Activated CD8-positive, alpha-beta memory T cell treated with anti-CD3 and anti-CD28 coated beads, Interleukin-2, amount 50 U/mL, for 4 hours (primary cell): ENCODE measurements around the gene PAQR5.
A peak's percentile ranks its signal among the peaks of the same experiment; 100 is the strongest.

Experiments
- DNase-seq: peaks from one replicate; pipeline ENCODE4 v3.0.0-alpha.2; 2020

PAQR5 gene

DNA sequence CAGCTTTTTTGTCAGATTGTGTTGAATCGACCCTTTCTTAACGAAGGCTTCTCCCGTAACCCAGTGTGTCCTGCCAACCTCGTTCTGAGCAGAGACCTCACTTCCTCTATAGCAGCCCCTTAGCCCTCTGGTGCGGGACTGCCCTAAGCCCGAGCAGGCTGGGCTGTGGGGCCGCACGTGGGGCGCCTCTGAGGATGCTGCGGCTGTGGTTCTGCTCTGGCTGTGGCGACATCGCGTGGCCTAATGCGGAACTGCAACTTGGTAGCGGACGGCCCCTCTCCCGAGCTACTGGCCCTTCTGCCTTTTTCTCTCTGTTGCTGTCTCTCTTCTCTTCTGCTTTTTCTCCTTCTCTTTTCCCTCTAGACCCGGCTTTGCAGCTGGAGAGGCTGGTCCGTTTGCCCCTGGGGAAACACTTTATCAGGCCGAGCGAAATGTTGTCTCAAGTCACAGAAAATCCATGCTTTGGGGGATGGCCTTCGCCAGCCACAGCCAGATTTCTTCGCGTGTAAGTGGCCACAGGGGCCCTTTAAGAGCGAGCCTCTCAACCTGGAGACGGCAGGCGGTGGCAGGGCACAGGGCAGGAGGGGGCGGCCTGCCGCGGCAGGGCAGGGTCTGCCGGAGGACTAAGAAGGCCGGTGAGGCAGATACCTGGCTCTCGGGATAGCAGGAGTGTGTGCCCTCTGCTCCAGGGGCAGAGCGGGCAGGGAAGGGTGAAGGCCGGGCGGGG lies 96.0 kb downstream of the PAQR5 start:
- peak; percentile 87 for DNase-seq

DNA sequence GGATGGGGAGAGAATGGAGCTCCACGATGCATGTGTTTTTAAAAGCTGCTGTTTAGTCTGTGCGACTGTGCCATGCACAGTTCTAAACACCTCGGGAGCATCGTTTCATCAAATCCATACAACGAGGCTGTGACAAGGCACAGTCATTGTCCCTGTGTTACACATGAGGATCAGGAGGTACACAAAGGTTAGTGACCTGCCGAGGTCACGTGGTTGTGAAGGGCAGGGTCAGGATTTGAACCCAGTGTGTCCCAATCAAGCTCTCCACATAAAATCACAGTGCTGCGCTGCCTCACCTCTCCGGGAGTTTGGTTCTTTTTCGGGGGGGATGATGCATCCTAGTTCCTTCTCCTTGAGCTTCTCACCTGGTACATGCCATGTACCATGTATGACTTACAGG lies 96.7 kb downstream of the PAQR5 start:
- DNase-seq: no peak

DNA sequence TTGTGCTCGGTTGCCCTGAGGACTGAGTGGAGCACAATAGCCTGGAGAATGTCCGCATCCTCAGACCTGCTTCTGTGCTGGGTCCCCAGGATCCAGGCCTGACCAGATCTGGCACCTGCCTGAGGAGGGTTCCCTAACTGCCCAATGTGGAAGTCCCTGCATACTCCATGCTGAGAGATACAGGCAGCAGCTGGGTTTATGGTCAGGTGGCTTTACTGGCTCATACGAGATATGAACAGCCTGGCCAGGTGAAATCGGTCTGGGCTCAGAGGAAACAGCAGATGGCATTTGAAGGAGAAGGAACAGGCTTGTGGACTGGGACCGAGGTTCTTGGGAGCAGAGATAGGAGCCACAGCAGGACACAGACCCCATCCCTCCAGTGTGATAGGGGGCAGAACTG lies 97.3 kb downstream of the PAQR5 start:
- no peak for DNase-seq

DNA sequence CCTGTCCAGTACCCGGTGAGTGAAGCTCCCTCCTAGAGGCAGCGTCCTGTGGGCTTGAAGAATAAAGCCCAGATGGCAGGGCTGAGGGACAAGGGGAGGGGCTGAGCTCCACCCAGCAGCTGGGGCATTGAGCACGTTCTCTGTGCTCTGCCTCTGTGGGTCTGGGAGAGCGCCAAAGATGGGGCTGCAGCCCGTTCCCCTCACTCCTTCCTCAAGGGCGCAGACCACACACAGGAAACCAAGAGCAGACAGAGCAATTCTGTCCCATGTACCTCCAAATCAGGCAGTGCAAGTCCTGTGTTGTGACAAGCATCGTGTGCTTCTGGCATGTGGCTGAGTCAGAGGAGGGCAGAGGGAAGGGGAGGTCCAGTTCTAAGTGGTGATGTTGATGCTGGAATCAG lies 99.8 kb downstream of the PAQR5 start:
- DNase-seq: no peak

DNA sequence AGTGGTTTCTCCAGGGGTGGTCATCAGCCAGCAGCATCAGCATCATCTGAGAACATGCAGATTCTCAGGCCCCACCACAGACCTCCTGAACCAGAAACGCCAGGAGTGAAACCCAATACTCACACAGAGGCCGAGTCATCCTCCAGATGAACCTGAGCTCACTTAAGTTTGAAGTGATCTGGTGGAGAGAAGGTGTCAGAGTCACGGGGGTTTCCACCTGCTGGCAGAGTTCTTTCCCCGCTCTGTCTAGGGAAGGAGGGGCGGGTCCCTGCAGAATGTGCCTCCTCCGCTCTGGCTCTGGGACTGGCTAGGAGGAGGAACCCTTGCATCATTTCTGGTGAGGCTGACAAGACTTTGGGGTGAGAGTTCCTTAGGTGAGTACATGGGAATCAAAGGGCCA lies 102.1 kb downstream of the PAQR5 start:
- DNase-seq: no peak

DNA sequence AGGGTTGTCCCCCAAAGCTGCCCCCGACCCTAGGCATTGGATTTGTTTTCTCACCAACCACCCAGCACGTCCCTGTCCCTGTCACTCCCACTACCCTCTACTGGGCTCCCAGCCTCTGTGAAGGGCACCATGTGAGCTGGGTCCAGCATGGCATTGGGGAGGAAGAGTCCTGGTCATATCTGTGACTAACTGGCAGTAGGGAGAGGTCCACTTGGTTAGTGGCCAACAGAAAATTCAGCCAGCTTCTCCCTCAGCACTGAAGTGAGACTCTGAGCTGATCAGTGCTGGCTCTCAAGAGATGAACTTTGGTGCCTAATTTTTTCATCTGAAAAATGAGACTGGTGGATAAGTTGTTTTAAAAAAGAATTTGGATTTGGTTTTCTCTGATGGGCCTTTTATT lies 104.1 kb downstream of the PAQR5 start:
- no peak for DNase-seq

DNA sequence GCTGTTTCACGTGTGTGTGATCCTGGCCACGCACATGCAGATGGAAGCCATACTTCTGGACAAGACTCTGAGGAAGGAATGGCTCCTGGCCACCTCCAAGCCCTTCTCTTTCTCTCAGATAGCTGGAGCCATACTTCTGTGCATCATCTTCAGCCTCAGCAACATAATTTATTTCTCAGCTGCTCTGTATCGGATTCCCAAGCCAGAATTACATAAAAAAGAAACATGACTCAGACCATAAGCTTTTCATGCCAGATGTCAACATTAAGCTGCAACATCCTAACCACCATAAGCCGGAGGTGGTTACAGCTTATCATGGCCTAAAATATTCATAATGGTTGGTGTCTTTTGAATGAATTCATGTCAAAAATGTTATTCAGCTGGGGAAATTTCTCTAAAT lies 104.9 kb downstream of the PAQR5 start:
- DNase-seq: no peak

DNA sequence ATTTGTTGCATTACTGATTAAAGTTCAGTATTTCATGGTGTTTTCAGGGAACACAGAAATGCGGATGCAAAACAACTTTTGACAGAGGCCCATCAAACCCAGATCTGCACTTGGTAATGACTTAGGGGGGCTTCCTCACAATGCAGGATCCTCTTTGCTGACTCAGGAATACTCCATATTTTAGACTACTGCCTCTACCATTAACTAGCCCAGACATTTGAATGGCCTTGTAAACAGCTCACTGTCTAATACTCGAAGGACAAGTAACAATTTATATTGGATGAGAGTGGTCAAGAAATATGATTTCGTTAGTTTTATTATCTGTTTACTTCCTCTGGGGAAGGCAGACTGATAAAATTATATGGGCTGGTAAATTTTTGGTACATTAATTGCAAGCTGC lies 106.4 kb downstream of the PAQR5 start:
- DNase-seq: no peak

DNA sequence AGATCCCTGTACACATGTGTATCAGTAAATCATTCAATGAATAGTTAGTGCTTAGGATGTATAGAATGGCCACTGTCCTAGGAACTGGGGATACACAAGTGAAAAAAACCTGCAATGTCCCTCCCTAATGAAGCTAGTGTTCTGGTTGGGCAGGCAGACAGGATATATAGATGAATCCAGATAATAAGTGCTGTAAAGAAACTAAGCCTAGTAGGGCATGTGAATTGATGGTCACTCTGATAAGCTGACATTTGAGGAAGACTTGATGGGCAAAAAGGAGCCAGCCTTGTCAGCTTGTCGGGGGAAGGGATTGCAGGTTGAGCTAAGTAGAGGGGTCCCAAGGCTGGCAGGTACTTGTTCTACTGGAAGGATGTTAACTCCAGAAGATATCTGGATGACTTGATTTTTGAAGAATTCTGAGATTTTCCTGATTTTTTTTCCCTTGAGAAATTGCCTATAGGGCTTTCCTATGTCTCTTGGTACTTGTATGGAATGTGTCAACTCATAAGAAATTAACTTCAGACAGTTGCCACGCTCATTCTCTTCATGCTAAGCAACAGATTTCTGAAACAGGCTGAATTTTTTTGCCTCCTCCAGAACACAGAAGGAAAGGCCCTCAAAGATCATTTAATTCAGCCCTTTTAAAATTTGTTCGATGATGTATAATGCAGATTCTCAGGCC lies 109.1 kb downstream of the PAQR5 start:
- no peak for DNase-seq

DNA sequence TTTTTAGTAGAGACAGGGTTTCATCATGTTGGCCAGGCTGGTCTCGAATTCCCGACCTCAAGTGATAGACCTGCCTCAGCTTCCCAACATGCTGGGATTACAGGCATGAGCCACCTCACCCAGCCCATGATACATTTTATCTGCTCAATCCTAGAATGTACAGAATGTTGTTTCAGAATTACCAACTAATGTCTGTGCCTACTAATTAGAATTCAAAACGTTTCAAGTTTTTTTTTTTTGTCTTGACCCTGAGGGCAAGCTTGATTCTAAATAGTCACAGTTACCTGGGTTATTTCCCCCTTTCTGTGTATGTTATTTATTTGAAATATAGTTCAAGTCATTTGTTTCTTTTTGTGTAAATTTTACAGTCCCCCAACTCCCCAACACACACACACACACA lies 110.1 kb downstream of the PAQR5 start:
- DNase-seq: no peak

DNA sequence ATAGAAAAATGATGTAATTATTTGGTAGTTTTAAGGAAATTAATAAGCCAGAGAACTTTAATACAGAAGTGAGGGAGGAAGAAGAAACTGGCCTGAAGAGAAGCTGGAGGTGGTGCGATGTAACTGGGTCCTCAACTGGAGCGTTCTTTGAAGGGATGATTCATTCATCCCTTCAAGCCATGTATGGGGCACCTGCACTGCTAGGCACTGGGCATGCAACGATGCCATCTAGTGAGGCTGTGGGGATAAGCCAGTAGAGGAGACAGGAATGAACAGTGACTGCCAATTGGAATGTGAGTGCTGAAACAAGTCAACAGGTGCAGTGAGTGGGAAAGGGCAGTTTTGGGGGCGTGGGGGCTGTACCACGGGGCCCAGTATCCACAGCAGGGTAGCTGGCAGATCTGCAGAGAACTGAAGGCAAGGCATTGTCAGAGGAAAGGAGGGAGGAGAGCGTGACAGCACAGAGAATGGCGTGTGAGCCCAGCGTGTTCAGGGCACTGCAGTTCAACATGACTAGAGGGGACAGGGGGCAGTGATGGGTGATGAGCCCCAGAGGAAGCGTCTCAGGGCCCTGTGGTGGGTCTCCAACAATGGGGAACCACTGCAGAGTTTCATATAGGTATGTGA lies 111.6 kb downstream of the PAQR5 start:
- DNase-seq: no peak

DNA sequence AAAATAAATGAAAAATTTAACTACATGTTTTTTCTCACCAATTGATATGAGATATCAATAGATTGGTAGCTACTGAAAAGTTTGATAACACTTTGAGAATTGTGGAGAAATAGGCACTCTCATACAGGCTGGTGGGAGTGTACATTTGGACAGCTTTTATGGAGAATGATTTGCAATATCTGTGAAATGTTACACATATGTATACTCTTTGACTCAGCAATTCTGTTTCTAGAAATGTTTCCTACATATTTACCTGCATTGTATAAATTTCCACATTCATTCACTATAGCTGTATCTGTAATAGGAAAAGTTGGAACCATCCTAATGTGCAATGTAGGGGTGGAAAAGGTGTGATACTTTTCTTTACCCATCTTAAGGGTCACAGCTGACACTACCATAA lies 113.6 kb downstream of the PAQR5 start:
- no peak for DNase-seq

DNA sequence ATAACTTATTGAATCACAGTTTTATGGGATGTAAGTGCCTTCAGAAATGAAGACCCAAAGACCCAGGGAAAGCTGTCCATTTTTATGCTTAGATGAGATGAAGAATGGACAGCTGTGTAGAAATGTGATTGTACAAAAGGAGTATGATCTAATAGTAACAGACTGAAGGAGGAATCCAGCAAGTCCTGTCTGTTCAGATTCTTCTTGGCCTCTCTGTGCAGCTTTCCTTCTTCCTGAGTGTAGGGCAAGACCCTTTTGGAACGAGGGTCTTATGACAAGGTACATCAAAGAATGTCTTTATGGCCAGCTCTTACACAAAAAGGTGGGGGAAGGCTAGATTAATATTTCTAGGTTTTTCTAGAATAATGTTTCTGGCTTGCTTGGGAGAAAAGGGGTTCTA lies 114.0 kb downstream of the PAQR5 start:
- DNase-seq: no peak

DNA sequence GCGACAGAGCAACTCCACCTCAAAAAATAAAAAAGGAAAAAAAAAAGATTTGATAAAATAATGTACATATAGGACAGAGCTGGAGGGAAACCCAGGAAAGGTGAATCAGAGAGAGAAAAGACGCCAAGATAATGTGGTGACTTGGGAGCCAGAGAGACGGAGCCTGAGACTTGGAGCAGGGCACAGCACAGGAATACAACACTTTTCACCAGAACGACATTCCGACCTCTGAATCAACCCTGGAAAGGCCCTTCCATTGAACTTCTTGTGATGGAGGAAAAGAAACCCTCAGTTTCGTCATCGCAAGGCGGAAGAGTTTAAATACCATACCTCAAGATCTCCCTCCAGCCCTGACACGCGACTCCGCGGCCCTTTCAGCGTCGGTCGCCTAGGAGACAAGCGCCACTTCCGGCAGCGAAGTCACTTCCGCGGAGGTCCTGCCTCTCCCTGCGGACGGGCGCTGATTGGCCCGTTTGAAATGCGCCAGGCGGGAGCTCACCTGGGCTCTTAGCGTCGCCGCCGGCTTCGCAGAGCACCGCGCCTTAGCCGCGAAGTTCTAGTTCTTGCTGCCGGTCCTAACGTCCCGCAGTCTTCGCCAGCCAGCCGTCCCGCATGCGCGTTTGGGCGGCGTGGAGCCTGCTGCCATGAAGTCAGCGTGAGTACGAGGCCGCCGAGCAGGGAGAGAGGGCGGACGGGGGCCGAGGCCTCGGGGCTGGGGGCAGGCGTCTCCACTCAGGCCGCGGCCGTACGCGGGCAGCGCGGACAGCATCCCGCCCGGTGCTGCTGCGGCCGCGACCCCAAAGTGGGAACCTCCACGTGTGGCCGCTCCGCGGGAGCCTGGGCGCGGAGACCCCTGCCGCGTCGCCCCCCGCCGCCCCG lies 115.3 kb downstream of the PAQR5 start, which contains the start of gene KIF23:
Gene KIF23, plus strand, starts transcription at position 528 of the 879 bp plus-strand sequence. Its CDS starts 117 bp downstream, at position 645.
- peak; percentile 94 for DNase-seq

DNA sequence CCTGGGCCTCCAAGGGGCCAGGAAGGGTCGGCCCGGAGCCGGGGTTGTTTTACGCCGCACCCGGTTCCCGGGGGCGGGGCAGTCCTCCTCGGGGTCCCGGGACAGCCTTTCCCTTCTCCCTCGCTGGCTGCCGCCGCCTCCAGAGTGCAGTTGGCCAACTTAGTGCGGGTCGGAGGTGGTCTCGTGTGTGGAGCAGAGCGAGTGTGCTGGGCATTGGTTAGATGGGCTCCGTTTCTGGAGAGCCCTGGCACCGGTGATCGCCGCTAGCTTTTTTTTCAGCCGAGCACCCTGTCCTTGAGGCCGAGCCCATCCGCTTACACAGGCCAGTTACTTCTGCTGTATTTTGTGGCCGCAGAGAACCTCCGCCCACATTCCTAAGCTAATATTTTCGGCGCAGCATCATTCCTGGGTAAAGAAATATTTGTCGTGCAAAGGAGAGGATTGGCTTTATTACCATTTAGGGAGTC lies 116.0 kb downstream of the PAQR5 start:
- DNase-seq: peak; percentile 23

DNA sequence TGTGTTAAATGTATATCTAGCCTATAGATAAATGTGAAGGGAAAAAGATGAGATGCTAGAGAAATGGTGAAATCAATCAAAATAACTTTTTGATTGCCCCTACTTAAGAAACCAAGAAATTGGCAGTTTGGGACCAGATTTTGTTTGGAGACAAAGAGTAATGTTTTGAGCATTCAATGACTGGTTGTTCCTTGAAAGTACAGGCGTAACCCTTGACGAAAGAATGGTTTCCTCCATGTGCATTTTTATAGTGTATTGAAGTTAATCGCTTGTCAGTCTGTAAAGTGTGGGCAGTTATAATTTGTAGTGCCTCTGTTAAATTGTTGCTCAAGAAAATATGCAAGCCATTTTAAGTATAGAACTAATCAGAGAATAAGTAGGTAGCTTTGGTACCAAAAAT lies 116.7 kb downstream of the PAQR5 start:
- DNase-seq: no peak

DNA sequence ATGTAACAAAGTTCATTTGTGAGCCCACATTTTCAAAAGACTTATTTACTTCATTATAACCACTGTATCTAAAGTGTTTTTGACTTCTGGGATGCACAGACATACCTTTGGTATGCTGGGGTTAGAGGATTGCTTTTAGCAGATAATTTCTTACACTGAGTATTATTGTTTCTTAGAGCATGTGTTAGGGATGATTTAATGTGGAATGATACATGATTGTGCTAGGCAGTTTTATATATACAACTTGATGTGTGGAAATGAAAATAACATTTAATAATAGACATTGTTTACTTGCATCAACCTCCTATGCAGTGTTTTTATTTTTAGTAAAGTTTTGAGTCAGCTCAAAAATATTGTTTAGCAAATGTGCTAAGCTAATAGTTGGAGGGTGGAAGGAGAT lies 118.9 kb downstream of the PAQR5 start:
- DNase-seq: no peak

DNA sequence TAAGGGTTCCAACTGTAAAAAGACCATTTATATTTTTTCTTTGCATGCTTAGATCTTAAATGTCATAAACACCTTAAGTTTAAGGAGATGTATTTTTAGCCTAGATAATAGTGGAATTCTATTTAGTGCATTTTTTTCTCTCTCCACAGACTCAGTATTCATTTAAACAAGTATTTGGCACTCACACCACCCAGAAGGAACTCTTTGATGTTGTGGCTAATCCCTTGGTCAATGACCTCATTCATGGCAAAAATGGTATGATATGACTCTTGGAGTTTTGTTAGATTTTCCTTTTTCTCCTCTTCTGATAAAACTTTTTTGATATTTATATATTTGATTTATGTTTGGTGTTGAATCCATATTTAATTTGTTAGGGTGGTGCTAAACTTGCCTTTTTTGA lies 122.8 kb downstream of the PAQR5 start:
- no peak for DNase-seq

DNA sequence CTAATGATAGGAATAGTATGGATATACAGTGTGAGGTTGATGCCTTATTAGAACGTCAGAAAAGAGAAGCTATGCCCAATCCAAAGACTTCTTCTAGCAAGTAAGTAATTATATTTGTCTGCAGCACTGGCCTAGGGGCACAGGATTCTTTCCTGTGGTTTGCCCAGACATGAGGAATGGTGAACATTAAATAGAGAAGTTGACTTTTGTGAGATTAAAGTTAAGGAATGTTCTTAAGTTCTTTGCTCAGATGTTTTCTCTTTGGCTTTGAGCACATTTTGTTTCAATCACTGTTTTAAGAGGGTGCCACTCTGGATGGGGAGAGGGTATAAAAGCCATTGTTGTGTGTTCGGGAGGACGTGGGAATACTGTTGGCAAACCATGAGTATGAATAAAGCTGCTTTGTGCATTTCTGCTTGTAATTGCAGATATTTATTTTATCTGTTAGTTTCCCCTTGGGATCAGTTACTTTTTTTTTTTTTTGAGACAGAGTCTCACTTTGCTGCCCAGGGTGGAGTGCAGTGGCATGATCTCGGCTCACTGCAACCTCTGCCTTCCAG lies 123.7 kb downstream of the PAQR5 start:
- DNase-seq: no peak

DNA sequence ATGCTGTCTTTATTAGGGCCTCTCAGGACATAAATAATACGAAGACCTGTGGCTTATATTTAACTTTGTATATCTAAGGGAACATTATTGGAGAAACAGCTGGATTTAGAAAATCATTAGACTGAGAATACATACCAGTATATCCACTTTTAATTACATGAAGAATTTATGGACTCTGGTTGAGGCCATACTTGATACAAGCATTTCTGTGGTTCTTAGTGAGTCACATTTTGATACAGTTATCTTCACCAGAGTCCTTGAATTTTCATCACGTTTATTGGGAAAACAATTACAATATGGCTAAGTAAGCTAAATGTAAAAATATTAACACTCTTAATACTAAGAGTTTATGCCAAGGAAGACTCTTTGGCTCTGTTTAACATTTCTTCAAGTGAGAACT lies 125.3 kb downstream of the PAQR5 start:
- no peak for DNase-seq

DNA sequence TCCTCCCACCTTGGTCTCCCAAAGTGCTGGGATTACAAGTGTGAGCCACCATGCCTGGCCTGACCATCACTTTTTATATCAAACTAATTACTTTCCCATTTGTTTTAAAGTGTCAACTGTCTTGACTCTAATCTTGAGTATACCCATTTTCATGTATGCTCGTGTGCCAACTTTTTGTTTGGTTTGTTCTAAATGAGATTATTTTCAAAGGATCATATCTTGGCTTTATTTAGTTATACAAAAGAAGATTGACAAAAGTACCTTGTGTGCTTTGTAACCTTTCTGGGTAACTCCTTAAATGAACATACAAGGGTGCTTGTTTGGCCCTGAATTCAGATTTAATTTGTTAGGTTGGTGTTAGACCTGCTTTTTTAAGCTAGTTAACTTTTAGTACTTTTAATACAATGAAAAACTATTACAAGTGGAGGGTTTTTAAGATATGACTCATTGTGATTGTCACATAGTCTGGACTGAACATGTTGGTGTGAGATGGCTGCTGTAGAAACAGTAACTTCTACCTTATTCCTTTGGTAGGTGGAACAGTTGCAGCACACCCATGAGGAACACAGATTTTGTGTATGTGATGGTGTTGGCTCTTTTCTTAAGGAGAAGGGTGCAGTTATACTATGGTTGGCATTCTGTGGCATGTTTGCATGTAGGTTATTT lies 126.2 kb downstream of the PAQR5 start:
- no peak for DNase-seq

DNA sequence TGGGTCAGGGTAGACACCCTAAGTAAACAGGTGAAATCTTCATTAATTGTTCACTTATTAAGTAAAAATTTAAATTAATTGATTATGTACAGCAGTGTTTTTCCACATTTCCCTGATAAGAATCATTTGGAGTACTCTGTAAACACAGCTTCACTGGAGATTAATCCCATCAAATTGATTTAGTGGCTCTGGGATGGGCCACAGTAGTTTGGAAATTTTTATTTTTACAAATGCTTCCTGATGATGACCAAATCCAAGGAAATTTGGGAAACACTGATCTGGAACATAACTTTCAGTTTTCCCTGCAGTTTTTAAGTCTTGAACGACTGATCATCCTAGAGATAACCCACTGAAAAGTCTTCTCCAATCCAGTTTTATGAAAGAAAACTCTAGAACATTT lies 135.1 kb downstream of the PAQR5 start:
- no peak for DNase-seq
